ENCODE data around the gene PRPF19.

PRPF19 gene

GRCh38 chr11:60872961-60873524 is 33.3 kb downstream of the PRPF19 start:
- DNase-seq (ENCODE audit: low spot score): no peak

- DNase-seq (ENCODE audit: low spot score): no peak
These were observed 34.0 kb downstream of the PRPF19 start for GRCh38 chr11:60872124-60872960.

DNA sequence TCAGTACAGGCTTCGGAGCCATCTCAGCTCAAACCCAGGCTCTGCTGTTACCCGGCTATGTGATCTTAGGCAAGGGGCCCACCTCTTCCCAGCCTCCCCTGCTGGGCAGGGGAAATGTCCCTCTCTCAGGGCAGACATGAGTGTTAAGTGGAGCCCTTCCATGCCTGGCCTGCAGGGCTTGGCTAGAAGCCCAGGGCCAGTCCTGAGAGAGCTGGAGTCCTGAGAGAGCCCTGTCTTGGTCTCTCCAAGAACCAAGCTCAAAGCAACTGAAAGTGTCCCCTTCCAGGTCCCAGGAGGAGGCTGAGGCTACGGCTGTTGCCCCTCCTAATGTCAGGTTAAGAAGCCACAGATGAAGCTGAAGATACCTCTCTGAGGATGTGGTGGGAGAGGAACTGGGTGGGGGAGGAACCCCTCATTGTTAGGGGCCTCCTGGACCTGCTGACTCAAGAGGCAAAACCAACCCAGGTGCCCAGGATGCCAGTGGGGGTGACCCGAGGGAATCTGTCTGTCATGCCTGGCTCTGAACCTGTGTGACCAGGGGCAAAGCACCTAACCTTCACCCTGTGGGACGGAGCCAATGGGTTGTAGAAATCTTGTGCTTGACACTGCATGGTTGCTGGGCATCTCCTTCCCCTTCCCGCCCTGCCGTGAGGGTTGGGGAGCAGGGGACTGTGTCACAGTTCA is 34.9 kb downstream of the PRPF19 start:
- no peak for DNase-seq (ENCODE audit: low spot score)

DNA sequence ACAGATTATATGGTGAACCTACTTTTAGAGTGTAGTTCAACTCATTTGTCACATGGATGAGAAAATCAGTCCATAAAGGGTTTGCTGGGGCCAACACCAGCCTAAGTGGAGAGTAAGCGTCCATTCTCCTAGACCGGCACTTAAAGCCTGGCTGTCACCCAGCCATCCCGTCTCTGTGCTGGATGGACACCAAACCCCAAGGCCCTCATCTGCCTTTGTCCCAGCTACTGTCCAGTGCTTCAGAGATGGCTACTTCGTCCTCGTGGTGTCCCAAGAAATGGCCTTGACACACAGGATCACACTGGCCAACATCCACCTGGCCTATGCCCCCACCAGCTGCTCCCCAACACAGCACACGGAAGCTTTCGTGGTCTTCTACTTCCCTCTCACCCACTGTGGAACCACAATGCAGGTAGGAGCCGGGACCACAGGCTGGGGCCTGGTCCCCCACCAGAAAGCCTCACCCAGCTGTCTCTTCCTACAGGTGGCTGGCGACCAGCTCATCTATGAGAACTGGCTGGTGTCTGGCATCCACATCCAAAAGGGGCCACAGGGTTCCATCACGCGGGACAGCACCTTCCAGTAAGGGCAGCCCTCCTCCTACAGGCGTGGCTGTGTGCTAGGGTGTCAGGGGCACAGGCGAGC is 35.5 kb downstream of the PRPF19 start:
- DNase-seq (ENCODE audit: low spot score): no peak

DNA sequence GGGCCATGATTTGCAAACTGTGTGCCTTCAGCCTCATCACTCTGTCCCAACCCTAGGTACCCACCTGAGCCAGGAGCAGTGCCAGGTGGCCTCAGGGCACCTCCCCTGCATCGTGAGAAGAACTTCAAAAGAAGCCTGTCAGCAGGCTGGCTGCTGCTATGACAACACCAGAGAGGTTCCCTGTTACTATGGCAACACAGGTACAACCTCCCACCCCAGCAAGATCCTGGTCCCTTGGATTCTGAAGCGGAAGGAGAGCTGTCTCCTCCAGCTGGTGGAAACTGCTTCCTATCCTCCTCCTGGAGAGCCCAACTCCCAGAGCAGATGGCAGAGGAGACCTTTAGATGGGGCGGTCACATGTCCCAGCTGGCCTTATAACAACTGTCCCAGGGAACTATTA is 36.1 kb downstream of the PRPF19 start:
- DNase-seq (ENCODE audit: low spot score): no peak

GRCh38 chr11:60869451-60869825 is 36.9 kb downstream of the PRPF19 start:
- no peak for DNase-seq (ENCODE audit: low spot score)

GRCh38 chr11:60868682-60869450 is 37.5 kb downstream of the PRPF19 start:
- DNase-seq (ENCODE audit: low spot score): no peak

- DNase-seq (ENCODE audit: low spot score): no peak
These were observed 38.3 kb downstream of the PRPF19 start for GRCh38 chr11:60867871-60868681.

DNA sequence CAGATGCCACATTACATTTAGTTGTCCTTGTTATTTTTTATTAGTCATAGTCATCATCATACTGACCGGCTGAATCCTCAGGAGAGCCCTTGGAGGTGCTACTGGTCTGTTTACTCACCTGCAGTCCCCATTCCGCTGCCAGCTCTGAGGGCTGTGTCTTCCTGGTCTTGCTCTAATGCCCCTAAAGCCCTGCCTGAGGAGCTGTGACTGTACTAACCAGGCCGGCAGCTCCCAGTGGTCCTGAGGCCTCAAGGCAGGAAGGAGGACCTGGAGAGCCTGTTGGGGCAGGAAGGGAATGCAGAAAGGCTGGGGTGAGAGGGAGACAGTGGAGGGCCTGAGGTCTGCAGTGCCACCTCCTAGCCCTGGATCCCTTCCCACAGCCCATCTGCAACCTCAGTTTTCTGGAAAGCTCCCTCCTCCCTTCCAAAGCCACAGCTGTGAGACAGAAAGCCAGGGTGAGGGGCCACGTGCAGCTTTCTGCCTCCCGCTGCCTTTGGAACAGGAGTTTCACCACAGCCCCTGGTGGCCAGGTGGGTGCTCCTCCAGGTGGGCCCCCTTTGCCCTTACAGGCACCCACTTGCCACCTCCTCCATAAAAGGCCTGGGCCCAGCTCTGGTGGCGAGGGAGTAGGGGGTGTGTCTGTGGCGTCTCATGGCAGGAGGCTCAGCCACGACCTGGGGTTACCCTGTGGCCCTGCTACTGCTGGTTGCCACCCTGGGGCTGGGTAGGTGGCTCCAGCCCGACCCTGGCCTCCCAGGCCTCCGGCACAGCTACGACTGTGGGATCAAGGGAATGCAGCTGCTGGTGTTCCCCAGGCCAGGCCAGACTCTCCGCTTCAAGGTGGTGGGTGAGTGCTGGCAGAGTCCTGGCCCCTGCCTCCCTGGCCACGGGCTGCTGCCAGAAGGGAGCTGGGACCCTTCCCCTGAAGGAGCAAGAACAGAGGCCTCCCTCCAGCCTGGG is 39.2 kb downstream of the PRPF19 start, which contains the start of gene ZP1:
Gene ZP1 (plus strand): TSS at position 632 of the 960 bp plus-strand sequence. CDS start 20 bp downstream, at position 652.
- DNase-seq (ENCODE audit: low spot score): no peak

- DNase-seq (ENCODE audit: low spot score): no peak
These were observed 41.4 kb downstream of the PRPF19 start for GRCh38 chr11:60864856-60865513.

DNA sequence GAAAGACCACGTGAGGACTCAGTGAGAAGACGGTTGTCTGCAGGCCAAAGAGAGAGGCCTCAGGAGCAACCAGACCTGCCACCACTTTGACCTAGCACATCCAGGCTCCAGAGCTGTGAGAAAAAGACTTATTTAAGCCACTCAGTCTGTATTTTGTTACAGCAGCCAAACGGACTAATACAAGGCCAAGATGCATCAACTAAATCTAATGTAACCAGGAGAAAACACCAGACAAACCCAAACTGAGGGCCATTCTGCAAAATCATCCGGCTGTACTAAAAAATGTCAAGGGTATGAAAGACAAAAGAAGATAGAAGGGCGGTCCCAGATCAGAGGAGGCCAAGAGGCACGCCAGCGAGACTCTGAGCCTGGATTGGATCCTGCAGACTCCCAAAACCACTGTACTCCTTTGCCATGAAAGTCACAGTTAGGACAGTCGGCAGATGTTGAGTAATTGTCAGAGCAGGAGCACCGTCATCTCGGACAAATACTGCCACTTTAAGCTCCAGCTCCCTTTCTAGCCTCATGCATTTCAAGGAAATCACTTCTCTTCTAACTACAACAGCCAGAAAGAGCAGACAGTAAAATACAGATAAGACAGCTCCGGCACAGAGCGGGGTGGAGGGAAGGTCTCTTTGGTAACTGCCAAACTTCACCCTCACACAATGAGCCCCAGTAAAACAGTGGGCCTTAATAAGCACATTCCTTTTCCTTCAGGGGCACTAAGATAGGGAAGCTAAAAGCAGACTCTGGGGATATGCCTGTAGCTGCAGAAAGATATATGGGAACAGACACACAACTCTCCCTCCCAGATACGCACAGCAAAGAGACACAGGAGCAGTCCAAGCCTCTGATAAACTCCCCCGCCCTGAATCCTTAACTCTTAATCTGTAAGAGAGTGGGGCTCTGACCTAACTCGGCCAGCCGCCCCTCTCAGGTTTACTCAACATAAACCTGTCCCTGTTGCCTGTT is 42.5 kb downstream of the PRPF19 start:
- no peak for DNase-seq (ENCODE audit: low spot score)

GRCh38 chr11:60862171-60862570 is 44.2 kb downstream of the PRPF19 start:
- no peak for DNase-seq (ENCODE audit: low spot score)

DNA sequence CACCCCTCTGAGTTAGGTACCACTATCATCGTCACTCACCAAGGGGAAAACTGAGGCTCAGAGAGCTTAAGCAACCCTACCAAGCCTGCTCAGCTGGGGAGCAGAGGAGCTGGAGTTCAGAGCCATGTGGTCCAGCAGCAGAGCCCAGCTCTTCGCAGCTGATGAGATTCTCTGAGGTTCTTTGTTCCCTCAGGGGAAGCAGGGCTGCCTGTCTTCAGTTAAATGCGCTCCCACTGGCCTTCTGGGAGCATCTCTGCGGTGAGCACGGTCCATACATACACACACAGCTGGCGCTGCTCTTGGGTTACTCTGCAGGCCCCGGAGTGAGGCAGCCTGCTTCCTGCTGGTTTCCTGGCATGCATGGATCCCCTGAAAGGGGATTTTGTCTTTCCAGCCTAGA is 45.4 kb downstream of the PRPF19 start:
- no peak for DNase-seq (ENCODE audit: low spot score)

DNA sequence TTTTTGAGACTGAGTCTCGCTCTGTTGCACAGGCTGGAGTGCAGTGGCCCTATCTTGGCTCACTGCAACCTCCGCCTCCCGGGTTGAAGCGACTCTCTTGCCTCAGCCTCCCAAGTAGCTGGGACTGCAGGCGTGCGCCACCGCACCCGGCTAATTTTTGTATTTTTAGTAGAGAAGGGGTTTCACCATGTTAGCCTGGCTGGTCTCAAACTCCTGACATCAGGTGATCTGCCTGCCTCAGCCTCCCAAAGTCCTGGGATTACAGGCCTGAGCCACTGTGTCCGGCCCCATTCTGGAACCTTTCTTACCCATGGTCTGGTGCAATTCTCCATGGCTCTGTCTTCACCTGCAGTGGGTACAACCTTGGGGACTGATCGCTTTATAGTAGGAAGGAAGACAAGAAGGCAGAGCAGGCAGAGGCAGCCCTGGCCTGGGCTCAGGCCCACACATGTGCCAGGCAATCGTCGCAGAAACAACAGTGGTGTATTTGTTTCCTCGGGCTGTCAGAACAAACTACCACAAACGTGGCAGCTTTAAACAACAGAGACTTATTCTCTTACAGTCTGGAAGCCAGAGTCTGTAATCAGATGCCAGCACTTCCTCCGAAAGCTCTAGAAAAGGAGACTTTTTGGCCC is 46.7 kb downstream of the PRPF19 start:
- no peak for DNase-seq (ENCODE audit: low spot score)

DNA sequence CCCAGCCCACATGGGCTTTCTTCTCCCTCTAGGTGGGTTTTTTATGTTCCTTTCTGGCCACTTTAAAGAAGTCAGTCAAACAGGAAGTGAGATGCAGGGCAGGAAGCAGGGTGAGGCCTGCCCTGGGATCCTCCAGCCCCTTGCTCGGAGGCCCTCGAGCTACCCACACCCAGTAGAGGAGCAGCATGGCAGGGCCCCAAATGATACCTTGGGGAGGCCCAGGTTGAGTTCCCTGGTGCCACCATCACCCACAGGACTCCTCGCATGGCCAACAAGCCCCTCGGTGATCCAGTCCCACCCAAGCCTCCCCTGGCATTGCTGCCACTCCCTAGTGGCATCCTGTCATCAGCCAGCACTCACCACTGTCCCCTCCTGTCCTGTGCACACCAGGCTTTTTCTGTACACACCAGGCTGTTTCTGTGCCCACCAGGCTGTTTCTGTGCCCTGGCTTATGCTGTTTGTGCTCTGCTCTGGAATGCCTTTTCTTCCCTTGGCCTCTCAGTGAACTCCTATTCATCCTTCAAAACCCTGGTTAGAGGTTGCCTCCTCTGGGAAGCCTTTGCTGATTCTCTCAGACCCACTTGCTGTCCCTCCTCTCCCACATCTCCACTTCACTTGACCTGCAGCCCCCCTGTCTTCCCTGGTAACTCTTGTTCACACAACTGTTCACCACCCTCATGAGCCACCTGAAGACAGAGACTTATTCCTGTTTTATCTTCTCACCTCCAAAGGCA is 47.5 kb downstream of the PRPF19 start:
- no peak for DNase-seq (ENCODE audit: low spot score)

- no peak for DNase-seq (ENCODE audit: low spot score)
These were observed 48.1 kb downstream of the PRPF19 start for GRCh38 chr11:60858236-60858635.

Measured in ecto neural progenitor cell (in vitro differentiated cells).